ENCODE measurements around the gene NDUFV1.

Gene NDUFV1

GRCh38 chr11:67564230-67564629 is 42.5 kb upstream of the NDUFV1 start:
- Histone ChIP-seq H3K4me3 (ENCODE audit: low read depth, low read length) (no peak overlapping the region), H3K27ac (no peak overlapping the region)
- TF ChIP-seq, protein P1, sequence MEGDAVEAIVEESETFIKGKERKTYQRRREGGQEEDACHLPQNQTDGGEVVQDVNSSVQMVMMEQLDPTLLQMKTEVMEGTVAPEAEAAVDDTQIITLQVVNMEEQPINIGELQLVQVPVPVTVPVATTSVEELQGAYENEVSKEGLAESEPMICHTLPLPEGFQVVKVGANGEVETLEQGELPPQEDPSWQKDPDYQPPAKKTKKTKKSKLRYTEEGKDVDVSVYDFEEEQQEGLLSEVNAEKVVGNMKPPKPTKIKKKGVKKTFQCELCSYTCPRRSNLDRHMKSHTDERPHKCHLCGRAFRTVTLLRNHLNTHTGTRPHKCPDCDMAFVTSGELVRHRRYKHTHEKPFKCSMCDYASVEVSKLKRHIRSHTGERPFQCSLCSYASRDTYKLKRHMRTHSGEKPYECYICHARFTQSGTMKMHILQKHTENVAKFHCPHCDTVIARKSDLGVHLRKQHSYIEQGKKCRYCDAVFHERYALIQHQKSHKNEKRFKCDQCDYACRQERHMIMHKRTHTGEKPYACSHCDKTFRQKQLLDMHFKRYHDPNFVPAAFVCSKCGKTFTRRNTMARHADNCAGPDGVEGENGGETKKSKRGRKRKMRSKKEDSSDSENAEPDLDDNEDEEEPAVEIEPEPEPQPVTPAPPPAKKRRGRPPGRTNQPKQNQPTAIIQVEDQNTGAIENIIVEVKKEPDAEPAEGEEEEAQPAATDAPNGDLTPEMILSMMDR (IDR thresholded peaks at IDR 0.05): no peak

GRCh38 chr11:67571443-67571842 is 35.3 kb upstream of the NDUFV1 start:
- Histone ChIP-seq H3K27me3 (ENCODE audit: control insufficient read depth, insufficient read depth, low read length) (no peaks in the 10 kb centered on the region), H2AFZ (no peak overlapping the region), H3K36me3 (ENCODE audit: control insufficient read depth, insufficient read depth, low read length) (no peaks in the 10 kb centered on the region), H3K27ac (no peak overlapping the region), H3K4me2 (ENCODE audit: low read length) (no peak overlapping the region), H3K4me1 (no peaks in the 10 kb centered on the region), H3K9ac (no peak overlapping the region), H3K4me3 (ENCODE audit: low read depth, low read length) (no peak overlapping the region), H3K79me2 (no peaks in the 10 kb centered on the region), H3K9me3 (ENCODE audit: control insufficient read depth, low read length) (no peaks in the 10 kb centered on the region)
- TF ChIP-seq, protein P1 (IDR thresholded peaks at IDR 0.05): no peak

More at GRCh38 chr11:67564230-67564629, 42.5 kb upstream of the NDUFV1 start:
- Histone ChIP-seq H2AFZ (no peak overlapping the region), H3K27me3 (ENCODE audit: control insufficient read depth, insufficient read depth, low read length) (no peaks in the 10 kb centered on the region), H3K4me1 (peaks cover 3% of the 10 kb centered on the region), H3K9ac (no peak overlapping the region), H3K4me2 (ENCODE audit: low read length) (no peak overlapping the region), H3K79me2 (no peaks in the 10 kb centered on the region), H3K36me3 (ENCODE audit: control insufficient read depth, insufficient read depth, low read length) (no peaks in the 10 kb centered on the region), H3K9me3 (ENCODE audit: control insufficient read depth, low read length) (no peaks in the 10 kb centered on the region)

DNA sequence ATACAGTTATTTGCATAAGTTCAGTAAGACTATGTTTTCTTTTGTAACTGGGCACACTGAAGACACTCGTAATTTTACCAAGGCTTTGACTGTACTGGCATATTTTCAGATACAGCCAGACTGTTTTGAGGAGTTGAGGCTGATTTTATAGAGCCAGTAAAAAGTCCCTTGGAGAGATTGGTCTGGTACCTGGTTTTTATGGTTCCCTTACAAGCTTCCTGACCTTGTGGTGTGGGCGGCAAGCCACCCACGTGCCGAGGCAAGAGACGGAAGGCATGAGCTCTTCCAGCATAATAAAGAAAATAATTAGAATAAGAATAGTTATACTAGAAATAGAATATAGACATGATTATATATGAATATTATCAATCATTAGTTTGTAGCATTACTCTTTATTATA is 34.4 kb upstream of the NDUFV1 start:
- Histone ChIP-seq H3K79me2 (no peaks in the 10 kb centered on the region), H3K27me3 (ENCODE audit: control insufficient read depth, insufficient read depth, low read length) (no peaks in the 10 kb centered on the region), H2AFZ (no peak overlapping the region), H3K9me3 (ENCODE audit: control insufficient read depth, low read length) (no peaks in the 10 kb centered on the region), H3K9ac (no peak overlapping the region), H3K4me3 (ENCODE audit: low read depth, low read length) (no peak overlapping the region), H3K4me1 (no peaks in the 10 kb centered on the region), H3K27ac (no peak overlapping the region), H3K4me2 (ENCODE audit: low read length) (no peak overlapping the region), H3K36me3 (ENCODE audit: control insufficient read depth, insufficient read depth, low read length) (no peaks in the 10 kb centered on the region)
- TF ChIP-seq, protein P1 (IDR thresholded peaks at IDR 0.05): no peak

DNA sequence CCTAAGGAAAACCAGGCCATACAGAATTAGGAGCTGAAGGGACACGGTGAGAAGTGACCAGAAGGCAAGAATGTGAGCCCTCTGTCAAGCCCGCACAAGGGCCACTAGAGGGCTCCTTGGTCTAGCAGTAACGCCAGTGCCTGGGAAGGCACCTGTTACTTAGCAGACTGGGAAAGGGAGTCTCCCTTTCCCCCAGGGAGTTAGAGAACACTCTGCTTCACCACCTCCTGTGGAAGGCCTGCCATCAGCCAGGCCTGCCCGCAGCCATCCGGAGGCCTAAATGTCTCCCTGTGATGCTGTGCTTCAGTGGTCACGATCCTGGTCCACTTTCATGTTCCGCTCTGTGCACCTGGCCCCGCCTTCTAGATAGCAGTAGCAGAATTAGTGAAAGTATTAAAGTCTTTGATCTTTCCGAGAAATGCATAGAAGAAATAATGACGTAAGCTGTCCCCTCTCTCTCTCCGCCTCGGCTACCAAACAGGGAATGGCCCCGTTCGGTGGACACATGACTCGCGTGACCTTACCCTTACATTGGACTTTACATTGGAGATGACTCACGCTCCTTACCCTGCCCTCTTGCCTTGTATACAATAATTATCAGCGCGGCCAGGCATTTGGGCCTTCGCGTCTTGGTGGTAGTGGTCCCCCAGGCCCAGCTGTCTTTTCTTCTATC is 33.9 kb upstream of the NDUFV1 start:
- Histone ChIP-seq H3K27me3 (ENCODE audit: control insufficient read depth, insufficient read depth, low read length) (no peaks in the 10 kb centered on the region), H3K4me2 (ENCODE audit: low read length) (no peak overlapping the region), H2AFZ (no peak overlapping the region), H3K9ac (no peak overlapping the region), H3K27ac (no peak overlapping the region), H3K4me1 (no peaks in the 10 kb centered on the region), H3K79me2 (no peaks in the 10 kb centered on the region), H3K4me3 (ENCODE audit: low read depth, low read length) (no peak overlapping the region), H3K36me3 (ENCODE audit: control insufficient read depth, insufficient read depth, low read length) (no peaks in the 10 kb centered on the region), H3K9me3 (ENCODE audit: control insufficient read depth, low read length) (no peaks in the 10 kb centered on the region)
- TF ChIP-seq, protein P1 (IDR thresholded peaks at IDR 0.05): peak; percentile 68

GRCh38 chr11:67574938-67575337 is 31.8 kb upstream of the NDUFV1 start:
- Histone ChIP-seq H3K27ac (no peak overlapping the region), H3K9ac (no peak overlapping the region), H3K27me3 (ENCODE audit: control insufficient read depth, insufficient read depth, low read length) (no peaks in the 10 kb centered on the region), H3K9me3 (ENCODE audit: control insufficient read depth, low read length) (no peaks in the 10 kb centered on the region), H3K4me1 (no peaks in the 10 kb centered on the region), H2AFZ (no peak overlapping the region), H3K4me2 (ENCODE audit: low read length) (no peak overlapping the region), H3K4me3 (ENCODE audit: low read depth, low read length) (no peak overlapping the region), H3K79me2 (no peaks in the 10 kb centered on the region), H3K36me3 (ENCODE audit: control insufficient read depth, insufficient read depth, low read length) (no peaks in the 10 kb centered on the region)
- TF ChIP-seq, protein P1 (IDR thresholded peaks at IDR 0.05): no peak

All from parathyroid adenoma (tissue), 2 donors.